Measurements from ENCODE around the gene RSPH1. TPM values are rescaled to one million over a fixed set of nuclear protein-coding genes. Genes with fewer than 3 reads are reported as not detected.

Gene RSPH1
- total RNA-seq, 4 donors from 2014 or later, result 0.80 to 10.0 (median 8.0) TPM

DNA sequence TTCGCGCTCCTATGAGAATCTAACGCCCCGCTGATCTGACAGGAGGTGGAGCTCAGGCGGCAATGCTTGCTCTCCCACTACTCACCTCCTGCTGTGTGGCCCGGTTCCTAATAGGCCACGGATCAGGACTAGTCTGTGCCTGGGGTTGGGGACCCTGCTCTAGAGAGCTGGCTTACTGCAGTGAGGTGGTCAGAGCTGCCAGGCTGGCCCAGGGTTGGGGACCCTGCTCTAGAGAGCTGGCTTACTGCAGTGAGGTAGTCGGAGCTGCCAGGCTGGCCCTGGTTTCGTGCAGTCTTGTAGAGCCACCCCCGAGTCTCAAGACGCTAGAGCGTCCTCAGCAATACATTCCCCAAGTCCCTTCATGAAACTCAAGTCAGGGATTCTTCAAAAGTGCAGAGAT lies 45.1 kb upstream of the RSPH1 start:
- H3K36me3 ChIP-seq, result peaks cover 0 to 50% (median 18%) of the 10 kb centered on the region in 4 donors
- 92% methylated on average over 12 of the region's 12 CpGs; no CpG with 5 or more reads in 1 of the 2 donors for WGBS, 2 donors (ENCODE audit: low coverage in 1 of 2)
- intact Hi-C loops (cut with DNase I; ENCODE audit: low total_unique reads), result no loop called here
- no peak overlapping the region for H3K27ac ChIP-seq
- no peak for TF ChIP-seq EP300 (IDR thresholded peaks at IDR 0.05; ENCODE audit: low read depth)
- no peak for TF ChIP-seq POLR2A (IDR thresholded peaks at IDR 0.05)
- TF ChIP-seq, protein P1, sequence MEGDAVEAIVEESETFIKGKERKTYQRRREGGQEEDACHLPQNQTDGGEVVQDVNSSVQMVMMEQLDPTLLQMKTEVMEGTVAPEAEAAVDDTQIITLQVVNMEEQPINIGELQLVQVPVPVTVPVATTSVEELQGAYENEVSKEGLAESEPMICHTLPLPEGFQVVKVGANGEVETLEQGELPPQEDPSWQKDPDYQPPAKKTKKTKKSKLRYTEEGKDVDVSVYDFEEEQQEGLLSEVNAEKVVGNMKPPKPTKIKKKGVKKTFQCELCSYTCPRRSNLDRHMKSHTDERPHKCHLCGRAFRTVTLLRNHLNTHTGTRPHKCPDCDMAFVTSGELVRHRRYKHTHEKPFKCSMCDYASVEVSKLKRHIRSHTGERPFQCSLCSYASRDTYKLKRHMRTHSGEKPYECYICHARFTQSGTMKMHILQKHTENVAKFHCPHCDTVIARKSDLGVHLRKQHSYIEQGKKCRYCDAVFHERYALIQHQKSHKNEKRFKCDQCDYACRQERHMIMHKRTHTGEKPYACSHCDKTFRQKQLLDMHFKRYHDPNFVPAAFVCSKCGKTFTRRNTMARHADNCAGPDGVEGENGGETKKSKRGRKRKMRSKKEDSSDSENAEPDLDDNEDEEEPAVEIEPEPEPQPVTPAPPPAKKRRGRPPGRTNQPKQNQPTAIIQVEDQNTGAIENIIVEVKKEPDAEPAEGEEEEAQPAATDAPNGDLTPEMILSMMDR (IDR thresholded peaks at IDR 0.05), result no peak
- TF ChIP-seq POLR2AphosphoS5 (IDR thresholded peaks at IDR 0.05), result no peak
- no peaks in the 10 kb centered on the region for H3K9me3 ChIP-seq
- DNase-seq, result no peak
- no peak overlapping the region for H3K4me3 ChIP-seq
- H3K27me3 ChIP-seq, result no peaks in the 10 kb centered on the region
- in situ Hi-C loops (cut with MboI; ENCODE audit: low pct_ligation_motif_present in 1 of 4, low pct_unique_long_range_greater_than_20kb in 1 of 4, low sequenced_read_pairs in 3 of 4), result no loop called here
- H3K4me1 ChIP-seq, result peaks cover 0 to 8% (median 0%) of the 10 kb centered on the region in 4 donors

DNA sequence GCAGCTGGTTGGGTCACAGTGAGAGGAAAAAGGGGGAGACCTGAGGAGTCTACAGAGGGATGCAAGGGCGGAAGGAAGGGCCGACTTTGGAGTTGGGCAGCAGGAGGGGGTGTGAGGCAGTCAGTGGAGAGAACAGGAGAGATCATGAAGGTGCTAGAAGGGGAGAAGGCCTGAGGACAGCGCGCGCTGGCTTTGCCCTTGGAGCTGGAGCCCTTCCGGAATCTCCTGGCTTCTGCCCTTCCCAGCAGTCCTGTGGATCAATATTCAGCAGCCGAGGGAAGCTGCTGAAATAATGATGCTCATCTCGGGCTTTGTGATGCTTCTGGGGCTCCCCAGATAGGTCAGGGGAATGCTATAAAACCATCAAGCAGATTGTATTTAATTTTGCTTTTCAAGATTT lies 44.4 kb upstream of the RSPH1 start:
- peaks cover 0 to 16% (median 6%) of the 10 kb centered on the region in 4 donors for H3K4me1 ChIP-seq
- DNase-seq, result no peak
- H3K36me3 ChIP-seq, result peaks cover 0 to 43% (median 17%) of the 10 kb centered on the region in 4 donors
- no peaks in the 10 kb centered on the region for H3K9me3 ChIP-seq
- no peak overlapping the region for H3K4me3 ChIP-seq
- WGBS, 2 donors (ENCODE audit: low coverage in 1 of 2), result 90 to 93% methylated on average over 5 to 8 of the region's 8 CpGs
- intact Hi-C loops (cut with DNase I; ENCODE audit: low total_unique reads) (no loop called here), in situ Hi-C loops (cut with MboI; ENCODE audit: low pct_ligation_motif_present in 1 of 4, low pct_unique_long_range_greater_than_20kb in 1 of 4, low sequenced_read_pairs in 3 of 4) (no loop called here)
- H3K27me3 ChIP-seq, result no peaks in the 10 kb centered on the region
- H3K27ac ChIP-seq, result no peak overlapping the region
- TF ChIP-seq POLR2A (IDR thresholded peaks at IDR 0.05) (no peak), POLR2AphosphoS5 (IDR thresholded peaks at IDR 0.05) (no peak), EP300 (IDR thresholded peaks at IDR 0.05; ENCODE audit: low read depth) (no peak)
- TF ChIP-seq, protein P1 (IDR thresholded peaks at IDR 0.05), result no peak

DNA sequence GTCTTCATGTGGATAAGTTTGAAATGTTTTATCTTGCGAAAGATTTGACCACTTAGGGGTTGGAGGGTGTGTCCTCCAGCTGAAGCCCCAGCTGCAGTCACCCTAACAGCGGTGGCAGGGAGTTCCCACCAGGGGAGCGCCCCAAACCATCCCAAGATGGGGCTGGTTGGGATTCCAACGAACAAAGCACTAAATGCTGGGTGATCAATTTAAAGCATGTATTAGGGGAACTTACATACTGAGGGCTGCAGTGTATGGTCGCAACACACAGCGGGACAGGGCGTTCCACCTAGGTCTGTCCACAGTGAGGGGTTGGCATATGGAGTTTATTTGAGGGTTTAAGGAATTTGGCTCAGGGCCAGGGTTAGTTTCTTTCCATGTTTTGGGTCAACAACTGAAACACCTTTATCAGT lies 43.9 kb upstream of the RSPH1 start:
- 90 to 100% methylated on average over 1 to 6 of the region's 7 CpGs for WGBS, 2 donors (ENCODE audit: low coverage in 1 of 2)
- no peak for DNase-seq
- peaks cover 0 to 39% (median 17%) of the 10 kb centered on the region in 4 donors for H3K36me3 ChIP-seq

DNA sequence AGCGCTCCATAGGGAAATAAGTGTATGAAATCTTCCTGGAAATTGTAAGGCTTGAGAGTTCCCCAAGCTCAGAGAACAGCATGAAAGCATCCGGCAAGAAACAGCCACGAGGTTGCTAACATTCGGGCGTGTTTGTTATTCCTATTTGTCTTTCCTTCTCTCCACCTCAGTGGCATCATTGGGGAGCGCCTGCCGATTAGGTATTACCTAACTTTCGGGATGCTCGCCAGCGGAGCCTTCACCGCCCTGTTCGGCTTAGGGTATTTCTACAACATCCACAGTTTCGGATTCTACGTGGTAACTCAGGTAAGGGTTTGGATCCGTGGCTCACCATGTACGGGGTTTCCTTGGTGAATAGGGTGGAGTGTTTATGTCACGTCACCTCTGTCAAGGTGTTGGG lies 43.3 kb upstream of the RSPH1 start:
- intact Hi-C loops (cut with DNase I; ENCODE audit: low total_unique reads), result no loop called here
- no peak overlapping the region for H3K27ac ChIP-seq

More for the DNA sequence above, 43.9 kb upstream of the RSPH1 start:
- peaks cover 0 to 20% (median 11%) of the 10 kb centered on the region in 4 donors for H3K4me1 ChIP-seq
- no peaks in the 10 kb centered on the region for H3K27me3 ChIP-seq
- H3K4me3 ChIP-seq, result no peak overlapping the region
- H3K27ac ChIP-seq, result no peak overlapping the region
- in situ Hi-C loops (cut with MboI; ENCODE audit: low pct_ligation_motif_present in 1 of 4, low pct_unique_long_range_greater_than_20kb in 1 of 4, low sequenced_read_pairs in 3 of 4), result loop anchor here in 1 of 4 donors (10.0 kb wide), 1 partner anchor 75 kb away; no protein-coding TSS in a partner anchor
- intact Hi-C loops (cut with DNase I; ENCODE audit: low total_unique reads), result no loop called here
- no peak for TF ChIP-seq EP300 (IDR thresholded peaks at IDR 0.05; ENCODE audit: low read depth)
- no peak for TF ChIP-seq POLR2AphosphoS5 (IDR thresholded peaks at IDR 0.05)
- TF ChIP-seq POLR2A (IDR thresholded peaks at IDR 0.05), result no peak
- TF ChIP-seq, protein P1 (IDR thresholded peaks at IDR 0.05), result no peak
- no peaks in the 10 kb centered on the region for H3K9me3 ChIP-seq

More for the DNA sequence above, 43.3 kb upstream of the RSPH1 start:
- TF ChIP-seq POLR2AphosphoS5 (IDR thresholded peaks at IDR 0.05) (no peak), EP300 (IDR thresholded peaks at IDR 0.05; ENCODE audit: low read depth) (no peak), POLR2A (IDR thresholded peaks at IDR 0.05) (no peak)
- no peak for DNase-seq
- Histone ChIP-seq H3K9me3 (no peaks in the 10 kb centered on the region), H3K4me3 (no peak overlapping the region), H3K4me1 (peaks cover 0 to 24% (median 17%) of the 10 kb centered on the region in 4 donors), H3K36me3 (peaks cover 0 to 33% (median 15%) of the 10 kb centered on the region in 4 donors), H3K27me3 (no peaks in the 10 kb centered on the region)
- WGBS, 2 donors (ENCODE audit: low coverage in 1 of 2), result 84 to 88% methylated on average over 9 to 17 of the region's 17 CpGs
- in situ Hi-C loops (cut with MboI; ENCODE audit: low pct_ligation_motif_present in 1 of 4, low pct_unique_long_range_greater_than_20kb in 1 of 4, low sequenced_read_pairs in 3 of 4), result loop anchor here in 1 of 4 donors (10.0 kb wide), 1 partner anchor 75 kb away; no protein-coding TSS in a partner anchor

All from transverse colon (tissue), 4 donors.